Calu3 (cell line): Measurements from ENCODE around the gene NADK2. TPM values are rescaled to one million over a fixed set of nuclear protein-coding genes. Genes with fewer than 3 reads are reported as not detected.

ENCODE experiments used
- BruUV-seq: library from RNA; stranded (reverse); fragments of 400-500 nt; replicated peaks from 2 replicates; lab custom pipeline; 2021; lab: Mats Ljungman, UMichigan
- CTCF ChIA-PET: fragments of 300-600 bp; sonication (Branson Sonifier 250); formaldehyde crosslinking; loops from one replicate; lab custom pipeline; 2022; ENCODE audit warnings: antibody characterized with exemption; lab: Charles Lee
- DNase-seq: peaks from one replicate; pipeline ENCODE4 v3.0.0; 2022
- H3K27ac Mint-ChIP-seq: one replicate; pipeline ENCODE4 v1.8.0; 2022; ENCODE audit warnings: mixed read lengths; ENCODE audit not compliant: unreplicated experiment
- H3K27me3 Mint-ChIP-seq: one replicate; pipeline ENCODE4 v1.8.0; 2022; ENCODE audit warnings: mixed read lengths; ENCODE audit not compliant: unreplicated experiment
- H3K36me3 Mint-ChIP-seq: one replicate; pipeline ENCODE4 v1.8.0; 2022; ENCODE audit warnings: mild to moderate bottlenecking, moderate library complexity, mixed read lengths; ENCODE audit not compliant: insufficient read depth, unreplicated experiment
- H3K4me1 Mint-ChIP-seq: one replicate; pipeline ENCODE4 v1.8.0; 2022; ENCODE audit warnings: mild to moderate bottlenecking, low read depth, mixed read lengths; ENCODE audit not compliant: unreplicated experiment
- H3K4me3 Mint-ChIP-seq: one replicate; pipeline ENCODE4 v1.8.0; 2022; ENCODE audit warnings: mild to moderate bottlenecking, low read depth, moderate library complexity, mixed read lengths; ENCODE audit not compliant: unreplicated experiment
- H3K9me3 Mint-ChIP-seq: one replicate; pipeline ENCODE4 v1.8.0; 2022; ENCODE audit warnings: low read depth, mixed read lengths; ENCODE audit not compliant: unreplicated experiment
- CTCF ChIP-seq: fragments of 200-600 bp; IDR thresholded peaks from one replicate; pipeline ENCODE4 v1.8.0; 2022; ENCODE audit warnings: antibody characterized with exemption; ENCODE audit not compliant: unreplicated experiment
- intact Hi-C: fragments of 100-400 bp; cut with micrococcal nuclease; formaldehyde crosslinking; loops from one replicate; pipeline ENCODE4 v1.10.0; 2022; ENCODE audit not compliant: unreplicated experiment
- total RNA-seq: library from RNA; stranded (reverse); gene quantifications from 2 replicates; pipeline ENCODE4 v1.2.3, GENCODE V29; 2022

NADK2 gene
- total RNA-seq, 1 experiment from 2014 or later, result 18.8 TPM

GRCh38 chr5:36267905-36268304, 26.2 kb upstream of the NADK2 start:
- H3K4me1 Mint-ChIP-seq, result no peaks in the 10 kb centered on the region
- no TSS peak for BruUV-seq
- H3K27ac Mint-ChIP-seq, result no peak overlapping the region
- CTCF ChIA-PET, result no interaction called here
- no peak for DNase-seq
- H3K27me3 Mint-ChIP-seq, result no peaks in the 10 kb centered on the region
- no peaks in the 10 kb centered on the region for H3K9me3 Mint-ChIP-seq
- H3K36me3 Mint-ChIP-seq, result no peaks in the 10 kb centered on the region
- TF ChIP-seq CTCF, result no peak
- H3K4me3 Mint-ChIP-seq, result no peak overlapping the region
- intact Hi-C loops, result loop anchor here (5.0 to 10.0 kb wide), 2 partner anchors 129 to 237 kb away; no protein-coding TSS in a partner anchor

DNA sequence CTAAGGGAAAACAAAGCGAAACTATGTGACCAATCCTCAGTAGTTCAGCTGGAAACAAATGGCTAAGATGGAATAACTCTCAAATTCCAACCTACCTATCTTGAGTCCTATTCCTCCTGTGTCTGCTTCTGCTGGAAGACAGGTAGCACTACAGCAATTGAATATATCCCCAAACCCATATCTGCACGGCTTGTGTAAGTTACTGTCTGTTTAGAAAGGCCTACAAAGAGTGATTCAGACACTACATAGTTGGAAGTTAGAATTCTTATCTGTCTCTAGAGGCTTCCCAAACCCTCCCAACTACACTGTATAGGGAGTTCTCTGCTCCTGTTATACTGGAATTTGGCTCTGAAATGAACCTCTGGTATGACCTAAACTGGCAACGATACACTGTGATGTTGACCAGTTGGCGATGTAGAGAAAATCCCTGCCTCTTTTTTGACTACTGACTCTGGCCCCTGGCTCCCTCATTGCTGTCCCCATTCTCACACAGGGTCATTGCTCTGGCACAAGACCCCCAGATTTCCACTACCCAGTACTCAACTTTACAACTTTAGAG, 22.6 kb upstream of the NADK2 start:
- Mint-ChIP-seq H3K4me1 (no peaks in the 10 kb centered on the region), H3K27ac (no peak overlapping the region), H3K4me3 (no peak overlapping the region), H3K27me3 (no peaks in the 10 kb centered on the region), H3K9me3 (no peaks in the 10 kb centered on the region), H3K36me3 (no peaks in the 10 kb centered on the region)
- no peak for TF ChIP-seq CTCF
- no peak for DNase-seq
- intact Hi-C loops, result loop anchor here (2.0 to 10.0 kb wide), 2 partner anchors 41 to 241 kb away; no protein-coding TSS in a partner anchor
- CTCF ChIA-PET, result no interaction called here
- BruUV-seq, result no TSS peak

DNA sequence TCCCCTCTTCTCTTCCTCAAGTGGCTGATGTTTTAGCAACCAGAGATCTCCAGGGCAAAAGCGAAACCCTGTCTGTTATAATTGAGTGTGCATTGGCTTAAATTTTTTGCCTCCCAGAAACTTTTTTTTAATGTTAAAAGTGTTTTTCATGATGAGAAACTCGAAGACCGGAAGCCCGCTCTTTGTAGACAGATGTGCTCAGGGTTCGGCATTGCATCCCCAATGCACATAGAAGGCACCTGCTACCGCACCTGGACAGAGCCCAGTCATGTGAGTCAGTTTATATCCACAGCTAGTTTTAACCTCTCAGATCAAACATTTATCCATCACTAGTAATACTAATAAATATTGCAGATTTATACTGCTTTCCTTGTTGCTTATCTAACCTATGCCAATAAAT, 19.5 kb upstream of the NADK2 start:
- no TSS peak for BruUV-seq
- TF ChIP-seq CTCF, result no peak
- CTCF ChIA-PET, result no interaction called here
- H3K9me3 Mint-ChIP-seq, result no peaks in the 10 kb centered on the region
- no peak for DNase-seq
- no peak overlapping the region for H3K27ac Mint-ChIP-seq
- no peaks in the 10 kb centered on the region for H3K36me3 Mint-ChIP-seq
- intact Hi-C loops, result loop anchor here (10.0 kb wide), 1 partner anchor 244 kb away; no protein-coding TSS in a partner anchor
- H3K4me1 Mint-ChIP-seq, result no peaks in the 10 kb centered on the region
- H3K27me3 Mint-ChIP-seq, result no peaks in the 10 kb centered on the region
- H3K4me3 Mint-ChIP-seq, result no peak overlapping the region

DNA sequence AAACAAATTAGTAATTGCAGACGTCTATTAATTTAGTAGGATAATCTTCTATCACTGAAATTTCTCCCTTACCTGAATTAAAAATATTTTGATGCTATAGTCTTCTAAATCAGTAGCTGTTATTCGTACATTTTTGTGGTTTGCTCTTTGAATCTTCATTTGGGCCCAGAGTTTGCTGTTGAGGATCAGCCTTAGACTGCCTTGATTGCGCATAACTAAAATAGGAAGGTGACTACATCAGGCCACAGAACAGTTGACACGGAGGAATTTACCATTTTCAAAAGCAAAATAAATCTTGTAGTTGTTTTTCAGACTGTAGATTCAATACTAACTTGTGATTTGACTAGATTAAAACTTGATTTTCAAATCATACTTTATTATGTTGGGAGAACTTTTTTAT, 11.8 kb upstream of the NADK2 start:
- H3K4me1 Mint-ChIP-seq, result no peaks in the 10 kb centered on the region
- H3K9me3 Mint-ChIP-seq, result no peaks in the 10 kb centered on the region
- H3K36me3 Mint-ChIP-seq, result no peaks in the 10 kb centered on the region
- H3K27ac Mint-ChIP-seq, result no peak overlapping the region
- H3K4me3 Mint-ChIP-seq, result no peak overlapping the region
- TF ChIP-seq CTCF, result no peak
- intact Hi-C loops, result no loop called here
- BruUV-seq, result no TSS peak
- no peaks in the 10 kb centered on the region for H3K27me3 Mint-ChIP-seq
- DNase-seq, result no peak
- CTCF ChIA-PET, result no interaction called here
